ENCODE measurements around the gene COL28A1.

Gene COL28A1

GRCh38 chr7:7519056-7519455, 16.6 kb downstream of the COL28A1 start:
- Histone ChIP-seq H3K27ac (ENCODE audit: low read depth, low read length) (no peak overlapping the region), H3K9me3 (ENCODE audit: insufficient read depth, low read depth, low read length) (no peaks in the 10 kb centered on the region), H3K9ac (ENCODE audit: low read depth, low read length) (no peak overlapping the region), H3K27me3 (ENCODE audit: insufficient read depth, low read length) (no peaks in the 10 kb centered on the region), H3K4me3 (ENCODE audit: low read length) (no peak overlapping the region), H3K4me1 (ENCODE audit: insufficient read depth, low read length) (no peaks in the 10 kb centered on the region), H3K36me3 (ENCODE audit: insufficient read depth, low read length) (no peaks in the 10 kb centered on the region)
- 96% methylated on average over 2 of the region's 2 CpGs for WGBS

DNA sequence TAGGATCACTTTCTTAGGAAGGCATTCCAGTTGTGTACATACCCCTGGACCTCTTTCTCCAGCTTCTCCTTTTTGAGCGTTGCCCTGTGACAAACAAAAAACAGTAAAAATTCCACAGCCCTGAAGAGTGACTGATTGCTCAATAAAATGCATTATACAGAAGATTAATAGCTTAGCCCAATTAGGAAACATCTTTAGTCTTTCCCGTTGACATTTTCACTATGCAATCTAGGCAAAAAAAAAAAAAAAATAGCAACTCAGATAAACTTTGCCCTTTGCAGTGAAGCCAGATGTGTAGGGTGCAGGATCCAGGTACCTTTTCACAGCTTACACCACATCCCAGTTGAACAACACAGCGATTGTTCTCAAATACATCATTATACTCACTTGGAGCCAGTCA, 17.9 kb downstream of the COL28A1 start:
- Histone ChIP-seq H3K27ac (ENCODE audit: low read depth, low read length) (no peak overlapping the region), H3K9ac (ENCODE audit: low read depth, low read length) (no peak overlapping the region), H3K4me3 (ENCODE audit: low read length) (no peak overlapping the region), H3K36me3 (ENCODE audit: insufficient read depth, low read length) (no peaks in the 10 kb centered on the region), H3K4me1 (ENCODE audit: insufficient read depth, low read length) (no peaks in the 10 kb centered on the region), H3K27me3 (ENCODE audit: insufficient read depth, low read length) (no peaks in the 10 kb centered on the region), H3K9me3 (ENCODE audit: insufficient read depth, low read depth, low read length) (no peaks in the 10 kb centered on the region)
- 97% methylated on average over 3 of the region's 3 CpGs for WGBS

GRCh38 chr7:7516662-7517061, 19.0 kb downstream of the COL28A1 start:
- Histone ChIP-seq H3K9ac (ENCODE audit: low read depth, low read length) (no peak overlapping the region), H3K4me3 (ENCODE audit: low read length) (no peak overlapping the region), H3K27me3 (ENCODE audit: insufficient read depth, low read length) (no peaks in the 10 kb centered on the region), H3K27ac (ENCODE audit: low read depth, low read length) (no peak overlapping the region), H3K9me3 (ENCODE audit: insufficient read depth, low read depth, low read length) (no peaks in the 10 kb centered on the region), H3K4me1 (ENCODE audit: insufficient read depth, low read length) (no peaks in the 10 kb centered on the region), H3K36me3 (ENCODE audit: insufficient read depth, low read length) (no peaks in the 10 kb centered on the region)
- WGBS, result no CpG with 5 or more reads among the region's 1 CpG

DNA sequence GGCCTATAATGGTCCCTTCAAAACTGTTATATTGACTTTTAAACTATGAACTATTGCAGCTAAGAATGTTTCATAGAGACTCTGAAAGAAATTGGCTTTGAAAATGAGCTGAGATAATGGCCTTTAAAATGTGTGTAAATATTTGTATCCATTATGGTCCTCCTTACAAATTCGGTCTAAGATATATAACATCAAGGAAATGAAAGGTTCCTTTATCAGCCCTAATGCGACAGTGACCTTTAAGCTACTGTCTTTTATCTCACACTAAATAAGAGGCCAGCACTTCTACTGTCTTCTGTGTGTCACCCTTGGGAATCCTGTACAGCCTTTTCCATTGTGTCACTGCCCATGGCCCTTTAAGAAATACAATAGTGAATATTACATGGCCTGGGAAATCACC, 19.5 kb downstream of the COL28A1 start:
- H3K9ac ChIP-seq (ENCODE audit: low read depth, low read length), result no peak overlapping the region
- 91% methylated on average over 2 of the region's 2 CpGs for WGBS

DNA sequence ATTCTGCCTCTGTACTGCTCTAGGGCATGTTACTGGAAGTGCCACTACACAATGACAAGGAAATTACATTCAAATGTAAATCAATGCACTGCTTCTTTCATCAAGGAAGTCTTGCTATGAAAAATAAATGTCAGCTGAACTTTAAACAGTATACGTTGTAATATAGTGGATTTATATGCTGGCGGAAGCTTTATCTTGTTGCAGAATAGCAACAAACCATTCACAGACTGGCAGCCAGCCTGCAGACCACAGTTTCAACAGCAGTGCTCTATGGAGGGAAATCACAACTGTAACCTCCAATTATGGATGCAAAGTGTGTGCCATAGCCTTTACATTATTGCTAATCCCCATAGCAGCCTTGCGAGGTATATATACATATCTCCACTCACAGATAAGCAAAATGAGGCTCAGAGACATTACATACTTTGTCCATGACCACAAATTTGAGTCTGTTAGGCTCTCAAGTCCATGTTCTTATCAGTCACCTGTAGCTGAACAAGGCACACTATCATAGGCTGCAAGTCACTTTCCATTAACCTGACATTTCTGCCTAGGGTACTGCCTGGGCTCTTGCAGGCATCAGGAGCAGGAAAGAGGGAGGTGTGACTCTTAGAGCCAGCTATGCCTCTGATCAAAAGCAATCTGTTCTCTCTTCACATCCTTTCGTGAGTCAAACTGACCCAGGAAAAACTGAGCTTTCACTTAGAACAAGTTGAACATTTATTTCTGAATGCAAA, 22.6 kb downstream of the COL28A1 start:
- no peak overlapping the region for H3K27ac ChIP-seq (ENCODE audit: low read depth, low read length)
- 93% methylated on average over 4 of the region's 4 CpGs for WGBS

More for the DNA sequence above, 19.5 kb downstream of the COL28A1 start:
- Histone ChIP-seq H3K27me3 (ENCODE audit: insufficient read depth, low read length) (no peaks in the 10 kb centered on the region), H3K27ac (ENCODE audit: low read depth, low read length) (no peak overlapping the region), H3K36me3 (ENCODE audit: insufficient read depth, low read length) (no peaks in the 10 kb centered on the region), H3K9me3 (ENCODE audit: insufficient read depth, low read depth, low read length) (no peaks in the 10 kb centered on the region), H3K4me3 (ENCODE audit: low read length) (no peak overlapping the region), H3K4me1 (ENCODE audit: insufficient read depth, low read length) (no peaks in the 10 kb centered on the region)

GRCh38 chr7:7510794-7511193, 24.9 kb downstream of the COL28A1 start:
- no peaks in the 10 kb centered on the region for H3K36me3 ChIP-seq (ENCODE audit: insufficient read depth, low read length)
- 87% methylated on average over 2 of the region's 3 CpGs for WGBS
- H3K27ac ChIP-seq (ENCODE audit: low read depth, low read length), result no peak overlapping the region
- H3K9ac ChIP-seq (ENCODE audit: low read depth, low read length), result no peak overlapping the region
- H3K27me3 ChIP-seq (ENCODE audit: insufficient read depth, low read length), result no peaks in the 10 kb centered on the region
- no peaks in the 10 kb centered on the region for H3K4me1 ChIP-seq (ENCODE audit: insufficient read depth, low read length)
- H3K4me3 ChIP-seq (ENCODE audit: low read length), result no peak overlapping the region
- no peaks in the 10 kb centered on the region for H3K9me3 ChIP-seq (ENCODE audit: insufficient read depth, low read depth, low read length)

More for the DNA sequence above, 22.6 kb downstream of the COL28A1 start:
- Histone ChIP-seq H3K4me3 (ENCODE audit: low read length) (no peak overlapping the region), H3K27me3 (ENCODE audit: insufficient read depth, low read length) (no peaks in the 10 kb centered on the region), H3K9ac (ENCODE audit: low read depth, low read length) (no peak overlapping the region), H3K4me1 (ENCODE audit: insufficient read depth, low read length) (no peaks in the 10 kb centered on the region), H3K9me3 (ENCODE audit: insufficient read depth, low read depth, low read length) (no peaks in the 10 kb centered on the region), H3K36me3 (ENCODE audit: insufficient read depth, low read length) (no peaks in the 10 kb centered on the region)

DNA sequence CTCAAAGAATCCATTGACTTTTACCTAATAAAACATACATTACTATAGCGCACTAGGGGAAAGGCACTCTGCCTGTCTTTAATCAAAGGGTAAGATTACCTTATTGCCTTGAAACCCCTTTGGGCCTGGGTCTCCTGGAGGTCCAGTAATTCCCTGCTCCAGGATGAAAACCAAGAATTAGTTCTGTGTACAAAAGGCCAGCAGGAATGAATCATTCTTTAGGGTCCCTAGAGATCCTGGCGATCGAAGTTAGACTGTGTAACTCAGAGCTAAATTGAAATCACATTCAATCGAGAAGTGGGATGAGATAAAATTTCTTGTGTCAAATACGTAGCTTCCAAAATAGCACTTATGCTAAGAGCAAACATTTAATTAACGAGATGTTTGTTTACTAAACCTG, 29.8 kb downstream of the COL28A1 start:
- H3K4me3 ChIP-seq (ENCODE audit: low read length), result no peak overlapping the region
- H3K9ac ChIP-seq (ENCODE audit: low read depth, low read length), result no peak overlapping the region
- no peaks in the 10 kb centered on the region for H3K27me3 ChIP-seq (ENCODE audit: insufficient read depth, low read length)
- WGBS, result 95% methylated on average over 6 of the region's 6 CpGs
- H3K9me3 ChIP-seq (ENCODE audit: insufficient read depth, low read depth, low read length), result no peaks in the 10 kb centered on the region
- no peaks in the 10 kb centered on the region for H3K36me3 ChIP-seq (ENCODE audit: insufficient read depth, low read length)
- H3K4me1 ChIP-seq (ENCODE audit: insufficient read depth, low read length), result no peaks in the 10 kb centered on the region
- H3K27ac ChIP-seq (ENCODE audit: low read depth, low read length), result no peak overlapping the region

- Histone ChIP-seq H3K9ac (ENCODE audit: low read depth, low read length) (no peak overlapping the region), H3K4me1 (ENCODE audit: insufficient read depth, low read length) (no peaks in the 10 kb centered on the region), H3K4me3 (ENCODE audit: low read length) (no peak overlapping the region), H3K27me3 (ENCODE audit: insufficient read depth, low read length) (no peaks in the 10 kb centered on the region), H3K27ac (ENCODE audit: low read depth, low read length) (no peak overlapping the region), H3K9me3 (ENCODE audit: insufficient read depth, low read depth, low read length) (no peaks in the 10 kb centered on the region), H3K36me3 (ENCODE audit: insufficient read depth, low read length) (no peaks in the 10 kb centered on the region)
- WGBS, result 79% methylated on average over 2 of the region's 3 CpGs
Observed at GRCh38 chr7:7504910-7505704, 30.6 kb downstream of the COL28A1 start.

- WGBS, result 94% methylated on average over 1 of the region's 2 CpGs
Observed at GRCh38 chr7:7499892-7500291, 35.8 kb downstream of the COL28A1 start.

DNA sequence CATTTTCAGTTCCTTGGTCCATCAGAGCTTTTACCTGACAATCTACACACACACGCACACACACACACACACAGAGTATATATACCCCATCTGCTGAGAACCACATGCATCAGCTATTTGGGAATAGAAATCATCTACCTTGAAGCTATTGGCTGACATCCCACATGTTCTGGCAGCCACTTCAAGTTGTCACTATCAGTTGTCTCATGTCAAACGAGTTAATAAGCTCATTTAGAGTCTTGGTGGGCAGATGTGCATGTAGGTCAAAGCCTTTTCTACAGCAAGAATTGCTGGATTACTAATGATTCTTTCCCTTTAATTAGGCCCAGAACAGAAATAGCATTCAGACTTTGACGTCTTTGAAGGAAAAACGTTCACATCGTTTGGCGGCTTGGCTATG, 36.8 kb downstream of the COL28A1 start:
- Histone ChIP-seq H3K4me1 (ENCODE audit: insufficient read depth, low read length) (no peaks in the 10 kb centered on the region), H3K36me3 (ENCODE audit: insufficient read depth, low read length) (no peaks in the 10 kb centered on the region), H3K9ac (ENCODE audit: low read depth, low read length) (no peak overlapping the region), H3K27me3 (ENCODE audit: insufficient read depth, low read length) (no peaks in the 10 kb centered on the region), H3K9me3 (ENCODE audit: insufficient read depth, low read depth, low read length) (no peaks in the 10 kb centered on the region), H3K4me3 (ENCODE audit: low read length) (no peak overlapping the region), H3K27ac (ENCODE audit: low read depth, low read length) (no peak overlapping the region)
- WGBS, result 95% methylated on average over 6 of the region's 6 CpGs

More at GRCh38 chr7:7499892-7500291, 35.8 kb downstream of the COL28A1 start:
- Histone ChIP-seq H3K27me3 (ENCODE audit: insufficient read depth, low read length) (no peaks in the 10 kb centered on the region), H3K4me1 (ENCODE audit: insufficient read depth, low read length) (no peaks in the 10 kb centered on the region), H3K4me3 (ENCODE audit: low read length) (no peak overlapping the region), H3K9me3 (ENCODE audit: insufficient read depth, low read depth, low read length) (no peaks in the 10 kb centered on the region), H3K27ac (ENCODE audit: low read depth, low read length) (no peak overlapping the region), H3K9ac (ENCODE audit: low read depth, low read length) (no peak overlapping the region), H3K36me3 (ENCODE audit: insufficient read depth, low read length) (no peaks in the 10 kb centered on the region)

- no peak overlapping the region for H3K27ac ChIP-seq (ENCODE audit: low read depth, low read length)
- H3K9ac ChIP-seq (ENCODE audit: low read depth, low read length), result no peak overlapping the region
- no peak overlapping the region for H3K4me3 ChIP-seq (ENCODE audit: low read length)
- no peaks in the 10 kb centered on the region for H3K4me1 ChIP-seq (ENCODE audit: insufficient read depth, low read length)
- no peaks in the 10 kb centered on the region for H3K27me3 ChIP-seq (ENCODE audit: insufficient read depth, low read length)
- 75% methylated on average over 2 of the region's 2 CpGs for WGBS
- no peaks in the 10 kb centered on the region for H3K9me3 ChIP-seq (ENCODE audit: insufficient read depth, low read depth, low read length)
- H3K36me3 ChIP-seq (ENCODE audit: insufficient read depth, low read length), result no peaks in the 10 kb centered on the region
Observed at GRCh38 chr7:7496311-7496710, 39.4 kb downstream of the COL28A1 start.
